GM12892 (cell line): Measurements from ENCODE around the gene NKG7.

ENCODE experiments used
- POLR2A ChIP-seq: IDR thresholded peaks from 2 replicates; pipeline ENCODE4 v1.6.1; 2011; ENCODE audit warnings: low read depth, low read length, control low read depth
- TAF1 ChIP-seq: IDR thresholded peaks from 2 replicates; pipeline ENCODE4 v1.6.1; 2011; ENCODE audit warnings: low read depth, mild to moderate bottlenecking, control low read depth, low read length, borderline replicate concordance

DNA sequence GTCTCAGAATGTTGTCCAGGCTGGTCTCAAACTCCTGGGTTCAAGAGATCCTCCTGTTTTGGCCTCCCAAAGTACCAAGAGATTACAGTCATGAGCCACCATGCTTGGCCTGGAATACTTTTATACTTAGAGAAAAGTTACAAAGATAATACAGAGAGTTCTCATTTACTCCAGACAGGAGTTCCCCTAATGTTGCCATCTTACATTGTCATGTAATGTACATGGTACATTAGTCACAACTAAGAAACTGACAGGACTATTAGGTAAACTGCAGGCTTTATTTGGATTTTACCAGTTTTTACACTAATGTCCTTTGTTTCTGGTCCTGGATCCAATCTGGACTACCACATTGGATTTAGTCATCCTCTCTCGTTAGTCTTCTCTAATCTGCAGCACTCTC lies 20.2 kb upstream of the NKG7 start:
- TF ChIP-seq TAF1 (no peak), POLR2A (no peak)
